Measurements from ENCODE around the gene CFAP410. TPM values are rescaled to one million over a fixed set of nuclear protein-coding genes. Genes with fewer than 3 reads are reported as not detected.

Gene CFAP410
- total RNA-seq, 4 donors from 2014 or later: 10.6 to 23.0 (median 20.0) TPM

GRCh38 chr21:44381874-44382273 lies 42.7 kb upstream of the CFAP410 start:
- H3K4me3 ChIP-seq: no peak overlapping the region
- no peak for TF ChIP-seq POLR2A (IDR thresholded peaks at IDR 0.05)
- TF ChIP-seq, protein P1, sequence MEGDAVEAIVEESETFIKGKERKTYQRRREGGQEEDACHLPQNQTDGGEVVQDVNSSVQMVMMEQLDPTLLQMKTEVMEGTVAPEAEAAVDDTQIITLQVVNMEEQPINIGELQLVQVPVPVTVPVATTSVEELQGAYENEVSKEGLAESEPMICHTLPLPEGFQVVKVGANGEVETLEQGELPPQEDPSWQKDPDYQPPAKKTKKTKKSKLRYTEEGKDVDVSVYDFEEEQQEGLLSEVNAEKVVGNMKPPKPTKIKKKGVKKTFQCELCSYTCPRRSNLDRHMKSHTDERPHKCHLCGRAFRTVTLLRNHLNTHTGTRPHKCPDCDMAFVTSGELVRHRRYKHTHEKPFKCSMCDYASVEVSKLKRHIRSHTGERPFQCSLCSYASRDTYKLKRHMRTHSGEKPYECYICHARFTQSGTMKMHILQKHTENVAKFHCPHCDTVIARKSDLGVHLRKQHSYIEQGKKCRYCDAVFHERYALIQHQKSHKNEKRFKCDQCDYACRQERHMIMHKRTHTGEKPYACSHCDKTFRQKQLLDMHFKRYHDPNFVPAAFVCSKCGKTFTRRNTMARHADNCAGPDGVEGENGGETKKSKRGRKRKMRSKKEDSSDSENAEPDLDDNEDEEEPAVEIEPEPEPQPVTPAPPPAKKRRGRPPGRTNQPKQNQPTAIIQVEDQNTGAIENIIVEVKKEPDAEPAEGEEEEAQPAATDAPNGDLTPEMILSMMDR (IDR thresholded peaks at IDR 0.05 in 4 of 5, conservative IDR thresholded peaks at IDR 0.05 in 1 of 5): no peak
- H3K27me3 ChIP-seq: peaks cover 5 to 12% (median 12%) of the 10 kb centered on the region in 3 donors
- no peak for DNase-seq
- in situ Hi-C loops (cut with MboI; ENCODE audit: low sequenced_read_pairs in 4 of 4) (no loop called here), intact Hi-C loops (cut with DNase I; ENCODE audit: low total_unique reads) (no loop called here)
- no peak overlapping the region for H3K27ac ChIP-seq
- no peaks in the 10 kb centered on the region for H3K4me1 ChIP-seq
- no peak for ATAC-seq
- H3K36me3 ChIP-seq: no peaks in the 10 kb centered on the region
- peaks cover 2 to 7% (median 4%) of the 10 kb centered on the region in 3 donors for H3K9me3 ChIP-seq

DNA sequence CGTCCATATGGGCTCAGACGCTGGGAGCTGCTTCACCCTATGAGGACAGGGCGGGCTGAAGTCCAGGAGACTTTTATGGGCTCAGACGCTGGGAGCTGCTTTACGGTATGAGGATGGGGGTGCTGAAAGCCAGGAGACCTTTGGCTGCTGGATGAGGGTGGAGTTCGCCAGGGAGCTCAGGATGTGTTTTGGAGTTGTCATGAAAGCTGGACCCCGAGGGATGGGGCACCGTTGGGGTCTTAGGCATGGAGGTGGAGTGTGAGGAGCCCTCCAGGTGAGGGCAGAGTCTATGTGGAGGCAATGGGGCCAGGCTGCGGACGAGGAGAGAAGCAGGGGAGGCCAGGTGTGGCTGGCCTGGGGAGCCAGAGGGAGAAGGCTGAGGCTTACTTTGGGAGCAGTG lies 41.7 kb upstream of the CFAP410 start:
- in situ Hi-C loops (cut with MboI; ENCODE audit: low sequenced_read_pairs in 4 of 4) (no loop called here), intact Hi-C loops (cut with DNase I; ENCODE audit: low total_unique reads) (no loop called here)
- TF ChIP-seq, protein P1 (IDR thresholded peaks at IDR 0.05 in 4 of 5, conservative IDR thresholded peaks at IDR 0.05 in 1 of 5): no peak
- no peak for TF ChIP-seq POLR2A (IDR thresholded peaks at IDR 0.05)

GRCh38 chr21:44379991-44380865 lies 41.0 kb upstream of the CFAP410 start:
- Histone ChIP-seq H3K36me3 (no peaks in the 10 kb centered on the region), H3K27me3 (peaks cover 10 to 29% (median 18%) of the 10 kb centered on the region in 3 donors), H3K4me1 (no peaks in the 10 kb centered on the region), H3K4me3 (no peak overlapping the region), H3K27ac (no peak overlapping the region), H3K9me3 (peaks cover 0 to 3% (median under 1%) of the 10 kb centered on the region in 3 donors)
- intact Hi-C loops (cut with DNase I; ENCODE audit: low total_unique reads): loop anchor here (10.0 kb wide), 1 partner anchor 65 kb away; no protein-coding TSS in a partner anchor
- no peak for ATAC-seq
- in situ Hi-C loops (cut with MboI; ENCODE audit: low sequenced_read_pairs in 4 of 4): no loop called here
- TF ChIP-seq, protein P1 (IDR thresholded peaks at IDR 0.05 in 4 of 5, conservative IDR thresholded peaks at IDR 0.05 in 1 of 5): no peak
- TF ChIP-seq POLR2A (IDR thresholded peaks at IDR 0.05): no peak
- no peak for DNase-seq

More for the DNA sequence above, 41.7 kb upstream of the CFAP410 start:
- Histone ChIP-seq H3K4me1 (no peaks in the 10 kb centered on the region), H3K27ac (no peak overlapping the region), H3K27me3 (peaks cover 9 to 22% (median 18%) of the 10 kb centered on the region in 3 donors), H3K36me3 (no peaks in the 10 kb centered on the region), H3K4me3 (no peak overlapping the region), H3K9me3 (peaks cover 0 to 4% (median 2%) of the 10 kb centered on the region in 3 donors)
- no peak for DNase-seq
- no peak for ATAC-seq

- DNase-seq (no peak), ATAC-seq (no peak)
- TF ChIP-seq, protein P1 (IDR thresholded peaks at IDR 0.05 in 4 of 5, conservative IDR thresholded peaks at IDR 0.05 in 1 of 5): no peak
- TF ChIP-seq POLR2A (IDR thresholded peaks at IDR 0.05): no peak
- Histone ChIP-seq H3K36me3 (no peaks in the 10 kb centered on the region), H3K27ac (no peak overlapping the region), H3K9me3 (no peaks in the 10 kb centered on the region), H3K4me1 (no peaks in the 10 kb centered on the region), H3K4me3 (no peak overlapping the region), H3K27me3 (peaks cover 13 to 29% (median 18%) of the 10 kb centered on the region in 3 donors)
- intact Hi-C loops (cut with DNase I; ENCODE audit: low total_unique reads) (loop anchor here (10.0 kb wide), 1 partner anchor 65 kb away; no protein-coding TSS in a partner anchor), in situ Hi-C loops (cut with MboI; ENCODE audit: low sequenced_read_pairs in 4 of 4) (no loop called here)
Measured at GRCh38 chr21:44379515-44379848, 40.3 kb upstream of the CFAP410 start.
